MG63 (cell line): ENCODE data around the gene IL9. TPM values are rescaled to one million over a fixed set of nuclear protein-coding genes. Genes with fewer than 3 reads are reported as not detected.
"Not testable (repeated sequence)": the region's sequence is repeated elsewhere in the genome, so short reads cannot be mapped to it uniquely, and the experiment has no call there.

Experiments used
- DNase-seq: peaks from one replicate; pipeline ENCODE4 v3.0.0-alpha.2; 2020
- H3K27me3 ChIP-seq: fragments of 250-450 bp; sonication (Bioruptor Pico); 2 replicates; pipeline ENCODE4 v1.5.1; 2020; ENCODE audit warnings: mild to moderate bottlenecking, moderate library complexity
- H3K36me3 ChIP-seq: fragments of 250-450 bp; sonication (Bioruptor Pico); 2 replicates; pipeline ENCODE4 v1.5.1; 2020; ENCODE audit warnings: mild to moderate bottlenecking, moderate library complexity
- H3K4me3 ChIP-seq: fragments of 250-450 bp; sonication (Bioruptor Pico); 2 replicates; pipeline ENCODE4 v1.5.1; 2020; ENCODE audit warnings: mild to moderate bottlenecking, moderate library complexity
- H3K9me3 ChIP-seq: fragments of 250-450 bp; sonication (Bioruptor Pico); 2 replicates; pipeline ENCODE4 v1.5.1; 2020; ENCODE audit warnings: mild to moderate bottlenecking, moderate library complexity
- total RNA-seq: library from RNA; depleted of rRNA; stranded (reverse); fragments of >200 nt; shearing (Covaris generic); gene quantifications from 2 replicates; pipeline ENCODE4 v1.2.3, GENCODE V29; 2014; ENCODE audit warnings: low replicate concordance

Gene IL9
- total RNA-seq, 1 experiment from 2014 or later, result not detected

GRCh38 chr5:135862086-135862485 is 33.6 kb downstream of the IL9 start:
- no peak overlapping the region for H3K4me3 ChIP-seq
- no peak for DNase-seq
- H3K36me3 ChIP-seq, result no peaks in the 10 kb centered on the region
- H3K9me3 ChIP-seq, result no peaks in the 10 kb centered on the region
- H3K27me3 ChIP-seq, result no peaks in the 10 kb centered on the region

- Histone ChIP-seq H3K27me3 (no peaks in the 10 kb centered on the region), H3K4me3 (no peak overlapping the region), H3K9me3 (no peaks in the 10 kb centered on the region), H3K36me3 (no peaks in the 10 kb centered on the region)
- DNase-seq, result no peak
These were observed 34.0 kb downstream of the IL9 start for GRCh38 chr5:135861641-135862040.

DNA sequence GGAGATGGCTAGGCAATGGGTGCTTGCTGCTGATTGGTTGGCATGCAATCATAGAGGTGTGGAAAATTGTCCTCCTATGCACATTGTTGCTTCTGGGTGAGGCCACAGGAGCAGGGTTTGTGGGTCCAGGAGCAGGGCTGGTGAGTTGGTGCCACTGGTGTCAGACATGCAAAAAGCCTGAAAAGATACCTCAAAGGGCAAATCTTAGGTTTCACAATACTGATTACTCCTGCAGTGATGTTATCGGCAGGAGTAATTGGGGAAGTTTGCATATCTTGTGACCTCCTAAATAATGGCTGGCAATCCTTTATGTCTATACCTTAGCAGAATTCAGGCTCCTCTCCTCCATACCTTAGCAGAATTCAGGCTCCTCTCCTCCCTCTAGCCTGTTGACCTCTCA is 36.0 kb downstream of the IL9 start:
- Histone ChIP-seq H3K36me3 (no peaks in the 10 kb centered on the region), H3K27me3 (no peaks in the 10 kb centered on the region), H3K4me3 (no peak overlapping the region), H3K9me3 (no peaks in the 10 kb centered on the region; the same call in 1 of the 2 replicates)
- DNase-seq, result no peak

DNA sequence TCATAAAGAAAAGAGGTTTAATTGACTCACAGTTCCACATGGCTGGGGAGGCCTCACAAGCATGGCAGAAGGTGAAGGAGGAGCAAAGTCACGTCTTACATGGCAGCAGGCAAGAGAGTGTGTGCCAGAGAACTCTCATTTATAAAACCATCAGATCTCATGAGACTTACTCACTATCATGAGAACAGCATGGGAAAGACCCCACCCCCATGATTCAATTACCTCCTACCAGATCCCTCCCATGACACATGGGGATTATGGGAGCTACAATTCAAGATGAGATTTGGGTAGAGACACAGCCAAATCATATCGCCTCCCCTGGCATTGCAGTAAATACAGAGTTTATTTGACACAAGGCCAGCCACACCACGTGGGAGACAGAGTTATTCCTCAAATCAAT is 36.5 kb downstream of the IL9 start:
- DNase-seq, H3K4me3 ChIP-seq, H3K9me3 ChIP-seq, H3K36me3 ChIP-seq, H3K27me3 ChIP-seq: not testable (repeated sequence)

GRCh38 chr5:135857630-135858311 is 37.9 kb downstream of the IL9 start:
- Histone ChIP-seq H3K4me3 (no peak overlapping the region), H3K9me3 (peaks cover 3% of the 10 kb centered on the region; the same call in 1 of the 2 replicates), H3K27me3 (peaks cover under 1% of the 10 kb centered on the region; the same call in 1 of the 2 replicates), H3K36me3 (no peaks in the 10 kb centered on the region)
- no peak for DNase-seq

DNA sequence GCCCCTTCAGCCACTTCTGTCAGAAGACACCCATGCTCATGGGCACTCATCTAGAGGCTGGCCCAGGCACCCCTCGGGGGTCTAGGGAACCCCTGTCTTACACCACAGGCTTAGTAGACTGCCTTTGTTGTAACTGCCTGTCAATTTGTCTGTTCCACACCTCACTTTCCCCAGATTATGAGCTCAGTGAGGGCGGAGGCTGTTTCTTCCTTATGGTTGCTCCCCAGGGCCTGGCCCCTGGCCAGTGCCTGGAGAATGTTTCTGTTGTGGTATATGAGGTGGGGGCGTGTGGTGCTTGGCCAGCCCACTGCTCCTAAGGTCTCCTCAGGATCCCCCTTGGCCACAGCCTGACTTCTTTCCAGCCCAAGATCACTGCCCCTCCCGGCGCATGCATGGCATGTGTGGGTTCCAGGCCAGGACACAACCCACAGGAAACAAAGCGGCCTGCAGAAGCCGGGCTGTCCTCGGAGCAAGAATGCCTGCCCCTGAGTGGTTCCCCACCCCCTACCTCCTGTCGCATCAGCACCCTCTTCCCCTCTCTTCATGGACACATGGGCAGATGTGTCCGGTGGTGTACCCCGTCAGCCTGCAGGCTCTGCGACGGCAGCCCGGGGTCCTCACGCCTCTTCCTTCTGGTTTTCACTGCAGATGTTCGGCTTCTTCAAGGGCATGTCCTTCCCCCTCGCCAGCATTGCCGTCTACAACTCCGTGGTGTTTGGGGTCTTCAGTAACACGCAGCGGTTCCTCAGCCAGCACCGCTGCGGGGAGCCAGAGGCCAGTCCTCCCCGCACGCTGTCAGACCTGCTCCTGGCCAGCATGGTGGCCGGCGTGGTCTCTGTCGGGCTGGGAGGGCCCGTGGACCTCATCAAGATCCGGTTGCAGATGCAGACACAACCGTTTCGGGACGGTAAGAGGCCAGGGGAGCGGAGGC is 43.5 kb downstream of the IL9 start:
- Histone ChIP-seq H3K9me3 (peaks cover 3% of the 10 kb centered on the region; the same call in 1 of the 2 replicates), H3K36me3 (no peaks in the 10 kb centered on the region), H3K27me3 (peaks cover 3% of the 10 kb centered on the region; the same call in 1 of the 2 replicates), H3K4me3 (no peak overlapping the region)
- no peak for DNase-seq

DNA sequence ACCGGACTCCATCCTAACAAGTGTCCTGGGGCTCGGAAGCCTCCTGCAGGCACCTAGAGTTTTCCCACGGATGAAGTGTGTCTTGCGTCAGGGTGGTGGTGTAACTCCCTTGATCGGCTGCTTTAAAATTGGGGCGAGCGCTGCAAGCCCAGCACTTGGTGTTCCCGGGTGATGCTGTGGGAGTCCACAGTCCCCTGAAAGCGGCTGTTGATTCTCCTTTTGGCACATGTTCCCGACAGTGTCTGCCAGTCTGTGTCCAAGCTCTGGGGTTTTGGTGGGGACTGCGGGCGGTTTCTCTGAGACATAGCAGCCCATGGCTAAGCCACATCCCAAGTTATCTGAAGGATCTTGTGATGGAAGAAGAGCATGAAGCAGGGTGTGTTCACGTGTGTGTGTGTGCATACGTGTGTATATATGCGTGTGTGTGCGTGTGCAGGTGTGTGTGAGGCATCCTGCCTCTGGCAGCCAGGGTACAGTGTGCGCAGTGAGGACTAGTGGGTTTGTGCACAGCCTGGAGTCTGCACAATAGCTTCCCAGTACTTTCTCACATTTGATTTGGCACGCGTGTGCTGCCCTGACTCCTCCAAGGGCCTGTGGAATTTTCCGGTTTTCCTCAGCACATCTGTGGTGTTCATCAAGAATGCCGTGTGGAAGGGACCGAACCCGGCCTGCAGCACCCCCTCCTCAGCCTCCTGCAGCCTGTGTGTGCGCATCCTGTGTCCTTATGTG is 44.3 kb downstream of the IL9 start:
- Histone ChIP-seq H3K9me3 (peaks cover 3% of the 10 kb centered on the region; the same call in 1 of the 2 replicates), H3K4me3 (no peak overlapping the region), H3K27me3 (peaks cover 3% of the 10 kb centered on the region; the same call in 1 of the 2 replicates), H3K36me3 (no peaks in the 10 kb centered on the region)
- no peak for DNase-seq

DNA sequence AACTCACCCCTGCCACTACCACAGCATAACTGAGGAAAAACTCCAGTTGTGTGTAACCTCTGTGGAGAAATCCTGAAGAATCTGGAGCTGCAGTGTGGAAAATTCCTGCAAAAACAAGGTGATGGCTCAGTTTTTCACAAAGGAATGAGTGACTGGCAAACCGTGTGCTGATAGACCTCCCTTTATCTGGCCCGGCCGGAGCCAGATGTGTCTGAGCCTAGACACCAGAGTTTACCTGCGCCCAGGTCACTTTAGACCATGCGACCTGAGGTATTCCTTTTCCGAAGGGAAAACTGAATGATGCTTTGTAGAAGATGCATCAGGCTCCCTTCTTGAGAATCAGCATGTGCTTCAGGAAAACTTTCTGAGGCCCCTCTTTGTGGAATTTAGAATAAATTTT is 45.0 kb downstream of the IL9 start:
- no peak overlapping the region for H3K4me3 ChIP-seq
- peaks cover 3% of the 10 kb centered on the region; the same call in 1 of the 2 replicates for H3K9me3 ChIP-seq
- peaks cover 3% of the 10 kb centered on the region; the same call in 1 of the 2 replicates for H3K27me3 ChIP-seq
- H3K36me3 ChIP-seq, result no peaks in the 10 kb centered on the region
- no peak for DNase-seq

DNA sequence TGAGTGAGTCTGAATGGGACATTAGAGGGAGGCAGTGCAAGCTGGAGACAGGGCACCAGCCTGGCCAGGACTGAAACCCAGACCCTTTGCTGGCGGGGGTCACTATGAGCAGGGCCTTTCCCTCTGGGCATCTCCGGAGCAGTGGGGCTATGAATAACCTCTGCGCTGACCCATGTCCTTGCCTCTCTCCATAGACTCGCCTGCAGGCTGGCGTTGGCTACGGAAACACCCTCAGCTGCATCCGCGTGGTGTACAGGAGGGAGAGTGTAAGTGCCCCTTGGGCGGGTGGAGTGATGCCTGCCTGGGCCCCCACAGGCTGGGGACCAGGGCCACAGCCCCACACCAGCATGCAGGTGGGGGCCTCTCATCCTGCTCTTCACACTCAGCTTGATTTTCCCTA is 45.4 kb downstream of the IL9 start:
- Histone ChIP-seq H3K27me3 (peaks cover 3% of the 10 kb centered on the region), H3K9me3 (peaks cover 3% of the 10 kb centered on the region; the same call in 1 of the 2 replicates), H3K4me3 (no peak overlapping the region), H3K36me3 (no peaks in the 10 kb centered on the region)
- DNase-seq, result no peak

- DNase-seq, result no peak
- no peaks in the 10 kb centered on the region for H3K36me3 ChIP-seq
- H3K4me3 ChIP-seq, result no peak overlapping the region
- H3K9me3 ChIP-seq, result no peaks in the 10 kb centered on the region
- H3K27me3 ChIP-seq, result peaks cover 3% of the 10 kb centered on the region
These were observed 47.7 kb downstream of the IL9 start for GRCh38 chr5:135847976-135848375.

GRCh38 chr5:135846311-135846710 is 49.3 kb downstream of the IL9 start:
- no peaks in the 10 kb centered on the region for H3K9me3 ChIP-seq
- no peaks in the 10 kb centered on the region for H3K36me3 ChIP-seq
- DNase-seq, result no peak
- H3K4me3 ChIP-seq, result no peak overlapping the region
- H3K27me3 ChIP-seq, result peaks cover 12% of the 10 kb centered on the region

GRCh38 chr5:135843571-135844337 is 51.9 kb downstream of the IL9 start:
- peaks cover 4% of the 10 kb centered on the region; the same call in 1 of the 2 replicates for H3K9me3 ChIP-seq
- H3K36me3 ChIP-seq, result no peaks in the 10 kb centered on the region
- H3K4me3 ChIP-seq, result no peak overlapping the region
- no peak for DNase-seq
- H3K27me3 ChIP-seq, result peaks cover 28% of the 10 kb centered on the region

GRCh38 chr5:135842737-135843136 is 52.9 kb downstream of the IL9 start:
- H3K4me3 ChIP-seq, result no peak overlapping the region
- H3K36me3 ChIP-seq, result no peaks in the 10 kb centered on the region
- peaks cover 12% of the 10 kb centered on the region for H3K9me3 ChIP-seq
- DNase-seq, result no peak
- peaks cover 34% of the 10 kb centered on the region for H3K27me3 ChIP-seq
